ENCODE measurements around the gene MTMR4.

GRCh38 chr17:58520843-58521430 lies 6.5 kb upstream of the MTMR4 start:
- TF ChIP-seq CTCF (IDR thresholded peaks at IDR 0.05; ENCODE audit: poor library complexity, severe bottlenecking), result no peak
- no peak for TF ChIP-seq RAD21 (conservative IDR thresholded peaks at IDR 0.05)
- TF ChIP-seq EZH2 (IDR thresholded peaks at IDR 0.05; ENCODE audit: borderline replicate concordance, insufficient read depth, low read length, poor library complexity, severe bottlenecking), result no peak
- TF ChIP-seq REST (IDR thresholded peaks at IDR 0.05; ENCODE audit: borderline replicate concordance), result no peak
- TF ChIP-seq POLR2AphosphoS5 (IDR thresholded peaks at IDR 0.05), result no peak
- no peak for TF ChIP-seq MXI1 (conservative IDR thresholded peaks at IDR 0.05; ENCODE audit: poor library complexity, severe bottlenecking)
- no peak for TF ChIP-seq SMC3 (conservative IDR thresholded peaks at IDR 0.05; ENCODE audit: poor library complexity)
- no peak for TF ChIP-seq EP300 (conservative IDR thresholded peaks at IDR 0.05; ENCODE audit: poor library complexity, severe bottlenecking)

Measured in neural cell (in vitro differentiated cells).